Measurements from ENCODE around the gene CDH4. TPM values are rescaled to one million over a fixed set of nuclear protein-coding genes. Genes with fewer than 3 reads are reported as not detected.

Gene CDH4
- polyA plus RNA-seq, 1 donor (not counting 4 experiments of a cell fraction or from before 2014, with no cell fraction given), result 2.2 TPM

DNA sequence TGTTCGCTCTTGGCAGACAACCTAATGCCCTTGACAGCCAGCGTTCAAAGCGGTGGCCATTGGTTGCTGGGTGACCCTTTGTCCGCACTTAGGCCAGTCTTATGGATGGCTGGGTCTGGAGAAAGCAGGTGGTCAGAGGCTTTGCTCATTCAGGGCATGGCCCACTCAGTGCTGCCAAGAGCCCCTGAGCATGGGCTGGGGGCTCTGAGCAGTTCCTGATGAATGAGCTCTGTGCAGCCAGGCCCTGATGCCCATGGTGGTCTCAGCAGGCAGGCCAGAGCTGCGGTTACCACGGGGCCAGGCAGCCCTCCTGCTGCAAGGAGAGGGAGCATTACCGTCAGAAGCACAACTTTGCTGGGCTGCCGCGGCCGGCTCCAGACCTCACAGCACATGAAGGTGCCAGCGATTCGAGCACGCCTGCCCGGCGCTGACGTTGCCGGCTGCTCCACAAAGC is 36.3 kb downstream of the CDH4 start:
- dilution Hi-C loops (cut with MboI; ENCODE audit: extremely low pct_ligation_motif_present, low sequenced_read_pairs), result no loop called here
- no peak overlapping the region for H3K9ac ChIP-seq (ENCODE audit: control insufficient read depth, extremely low read depth, insufficient read depth, low read length)

DNA sequence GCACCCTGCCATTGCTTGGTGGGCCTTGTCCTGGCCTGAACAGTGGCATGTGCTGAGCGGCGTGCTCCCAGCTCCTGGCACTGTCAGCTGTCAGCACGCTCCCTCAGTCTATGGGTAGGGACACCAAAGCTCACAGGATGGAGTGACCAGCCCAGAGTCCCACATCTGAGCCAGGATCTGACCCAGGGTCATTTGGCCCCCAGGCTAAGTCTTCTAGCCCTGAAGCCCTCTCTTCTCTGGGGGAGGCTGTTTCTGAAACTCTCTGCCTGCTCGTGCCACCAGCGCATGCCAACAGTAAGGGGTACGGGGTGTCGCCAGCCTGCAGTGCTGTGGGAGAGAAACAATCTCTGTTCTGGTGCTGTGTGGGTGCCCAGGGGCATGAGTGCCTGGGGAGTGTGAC is 37.1 kb downstream of the CDH4 start:
- Histone ChIP-seq H3K9ac (ENCODE audit: control insufficient read depth, extremely low read depth, insufficient read depth, low read length) (no peak overlapping the region), H3K4me1 (ENCODE audit: control insufficient read depth, extremely low read depth, insufficient read depth, low read length) (no peaks in the 10 kb centered on the region), H3K4me2 (ENCODE audit: control insufficient read depth, extremely low read depth, insufficient read depth, low read depth, low read length) (no peak overlapping the region), H4K20me1 (ENCODE audit: control insufficient read depth, extremely low read depth, insufficient read depth, low read length) (peaks cover 28% of the 10 kb centered on the region), H3K79me2 (ENCODE audit: control insufficient read depth, insufficient read depth, low read length) (peaks cover 1% of the 10 kb centered on the region), H3K9me1 (ENCODE audit: control insufficient read depth, extremely low read depth, insufficient read depth, low read length) (no peaks in the 10 kb centered on the region), H3K27me3 (ENCODE audit: control insufficient read depth, extremely low read depth, insufficient read depth, low read length) (no peaks in the 10 kb centered on the region), H3K27ac (ENCODE audit: control insufficient read depth, insufficient read depth, low read length) (no peak overlapping the region), H3K9me3 (ENCODE audit: control insufficient read depth, low read depth, low read length) (no peaks in the 10 kb centered on the region), H2AFZ (ENCODE audit: control insufficient read depth, low read length) (no peak overlapping the region), H3K36me3 (ENCODE audit: control insufficient read depth in 2 of 2, extremely low read depth in 1 of 2, insufficient read depth in 2 of 2, low read length in 2 of 2) (peaks cover 7 to 19% of the 10 kb centered on the region in 2 experiments), H3K4me3 (ENCODE audit: control insufficient read depth in 2 of 3, extremely low read depth in 1 of 3, insufficient read depth in 2 of 3, low read depth in 1 of 3, low read length in 3 of 3) (no peak overlapping the region)
- no peak for DNase-seq (ENCODE audit: low read depth, low spot score)
- TF ChIP-seq, protein P1, sequence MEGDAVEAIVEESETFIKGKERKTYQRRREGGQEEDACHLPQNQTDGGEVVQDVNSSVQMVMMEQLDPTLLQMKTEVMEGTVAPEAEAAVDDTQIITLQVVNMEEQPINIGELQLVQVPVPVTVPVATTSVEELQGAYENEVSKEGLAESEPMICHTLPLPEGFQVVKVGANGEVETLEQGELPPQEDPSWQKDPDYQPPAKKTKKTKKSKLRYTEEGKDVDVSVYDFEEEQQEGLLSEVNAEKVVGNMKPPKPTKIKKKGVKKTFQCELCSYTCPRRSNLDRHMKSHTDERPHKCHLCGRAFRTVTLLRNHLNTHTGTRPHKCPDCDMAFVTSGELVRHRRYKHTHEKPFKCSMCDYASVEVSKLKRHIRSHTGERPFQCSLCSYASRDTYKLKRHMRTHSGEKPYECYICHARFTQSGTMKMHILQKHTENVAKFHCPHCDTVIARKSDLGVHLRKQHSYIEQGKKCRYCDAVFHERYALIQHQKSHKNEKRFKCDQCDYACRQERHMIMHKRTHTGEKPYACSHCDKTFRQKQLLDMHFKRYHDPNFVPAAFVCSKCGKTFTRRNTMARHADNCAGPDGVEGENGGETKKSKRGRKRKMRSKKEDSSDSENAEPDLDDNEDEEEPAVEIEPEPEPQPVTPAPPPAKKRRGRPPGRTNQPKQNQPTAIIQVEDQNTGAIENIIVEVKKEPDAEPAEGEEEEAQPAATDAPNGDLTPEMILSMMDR (optimal IDR thresholded peaks at IDR 0.05 in 1 of 3, IDR thresholded peaks at IDR 0.05 in 1 of 3, conservative IDR thresholded peaks at IDR 0.05 in 1 of 3; ENCODE audit: extremely low read depth in 1 of 3, insufficient read depth in 2 of 3, low read length in 3 of 3), result no peak
- no peak for TF ChIP-seq EZH2 (IDR thresholded peaks at IDR 0.05; ENCODE audit: low read length)
- FAIRE-seq, result no peak
- dilution Hi-C loops (cut with MboI; ENCODE audit: extremely low pct_ligation_motif_present, low sequenced_read_pairs), result no loop called here

More for the DNA sequence above, 36.3 kb downstream of the CDH4 start:
- Histone ChIP-seq H3K27ac (ENCODE audit: control insufficient read depth, insufficient read depth, low read length) (no peak overlapping the region), H3K9me3 (ENCODE audit: control insufficient read depth, low read depth, low read length) (no peaks in the 10 kb centered on the region), H3K4me3 (ENCODE audit: control insufficient read depth in 2 of 3, extremely low read depth in 1 of 3, insufficient read depth in 2 of 3, low read depth in 1 of 3, low read length in 3 of 3) (no peak overlapping the region), H3K36me3 (ENCODE audit: control insufficient read depth in 2 of 2, extremely low read depth in 1 of 2, insufficient read depth in 2 of 2, low read length in 2 of 2) (peaks cover 7 to 19% of the 10 kb centered on the region in 2 experiments), H4K20me1 (ENCODE audit: control insufficient read depth, extremely low read depth, insufficient read depth, low read length) (peaks cover 28% of the 10 kb centered on the region), H3K9me1 (ENCODE audit: control insufficient read depth, extremely low read depth, insufficient read depth, low read length) (no peaks in the 10 kb centered on the region), H3K79me2 (ENCODE audit: control insufficient read depth, insufficient read depth, low read length) (peaks cover 2% of the 10 kb centered on the region), H2AFZ (ENCODE audit: control insufficient read depth, low read length) (no peak overlapping the region), H3K27me3 (ENCODE audit: control insufficient read depth, extremely low read depth, insufficient read depth, low read length) (no peaks in the 10 kb centered on the region), H3K4me2 (ENCODE audit: control insufficient read depth, extremely low read depth, insufficient read depth, low read depth, low read length) (no peak overlapping the region), H3K4me1 (ENCODE audit: control insufficient read depth, extremely low read depth, insufficient read depth, low read length) (no peaks in the 10 kb centered on the region)
- DNase-seq (ENCODE audit: low read depth, low spot score) (no peak), FAIRE-seq (no peak)
- TF ChIP-seq EZH2 (IDR thresholded peaks at IDR 0.05; ENCODE audit: low read length), result no peak
- TF ChIP-seq, protein P1 (optimal IDR thresholded peaks at IDR 0.05 in 1 of 3, IDR thresholded peaks at IDR 0.05 in 1 of 3, conservative IDR thresholded peaks at IDR 0.05 in 1 of 3; ENCODE audit: extremely low read depth in 1 of 3, insufficient read depth in 2 of 3, low read length in 3 of 3), result no peak

Data from keratinocyte (primary cell).